HAP-1 (cell line): ENCODE data around the gene CTIF.
"Not testable (repeated sequence)": the region's sequence is repeated elsewhere in the genome, so short reads cannot be mapped to it uniquely, and the experiment has no call there.

Experiments
- DNase-seq, 2 experiments: peaks; one replicate each; pipeline ENCODE4 v3.0.0-alpha.2; 2016 to 2020; ENCODE audit warnings: low spot score in 2 of 2
- H3K27me3 ChIP-seq: fragments of 250-450 bp; sonication (Bioruptor Pico); 2 replicates; pipeline ENCODE4 v1.5.1; 2020; ENCODE audit warnings: low read depth, mild to moderate bottlenecking, moderate library complexity
- H3K36me3 ChIP-seq: fragments of 250-450 bp; sonication (Bioruptor Pico); replicated peaks from 2 replicates; pipeline ENCODE4 v1.5.1; 2020; ENCODE audit warnings: mild to moderate bottlenecking
- H3K4me1 ChIP-seq: fragments of 250-450 bp; sonication (Bioruptor Pico); 2 replicates; pipeline ENCODE4 v1.5.1; 2020; ENCODE audit warnings: mild to moderate bottlenecking
- H3K4me3 ChIP-seq: fragments of 250-450 bp; sonication (Bioruptor Pico); 2 replicates; pipeline ENCODE4 v1.5.1; 2020; ENCODE audit warnings: mild to moderate bottlenecking, moderate library complexity
- H3K9me3 ChIP-seq: fragments of 250-450 bp; sonication (Bioruptor Pico); 2 replicates; pipeline ENCODE4 v1.5.1; 2020; ENCODE audit warnings: mild to moderate bottlenecking, moderate library complexity
- in situ Hi-C: fragments of 300-500 bp; cut with MboI; formaldehyde crosslinking; loops from 3 replicates; pipeline ENCODE4 v1.14.3; 2020; ENCODE audit warnings: low sequenced_read_pairs, inconsistent platforms, mixed read lengths

CTIF gene

DNA sequence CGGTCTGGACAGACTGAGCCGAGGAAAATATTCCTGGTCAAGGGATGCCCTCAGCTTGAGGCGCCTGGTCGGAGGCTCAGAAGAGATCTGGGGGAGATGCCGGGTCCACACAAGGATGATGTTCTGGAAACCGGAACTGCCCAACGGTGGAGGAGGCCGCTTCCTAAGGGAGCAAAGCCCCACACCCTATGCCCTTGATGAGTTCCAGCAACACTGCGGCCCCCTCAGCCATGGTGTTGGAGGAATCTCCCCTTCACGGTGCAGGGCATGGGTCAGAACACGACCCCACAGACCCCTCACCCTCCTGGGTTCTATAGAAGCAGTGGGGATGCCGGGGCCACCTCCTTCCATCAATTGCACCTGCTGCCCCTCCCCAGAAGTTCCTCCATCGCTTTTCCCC lies 332.1 kb downstream of the CTIF start:
- in situ Hi-C loops = not testable (repeated sequence)

DNA sequence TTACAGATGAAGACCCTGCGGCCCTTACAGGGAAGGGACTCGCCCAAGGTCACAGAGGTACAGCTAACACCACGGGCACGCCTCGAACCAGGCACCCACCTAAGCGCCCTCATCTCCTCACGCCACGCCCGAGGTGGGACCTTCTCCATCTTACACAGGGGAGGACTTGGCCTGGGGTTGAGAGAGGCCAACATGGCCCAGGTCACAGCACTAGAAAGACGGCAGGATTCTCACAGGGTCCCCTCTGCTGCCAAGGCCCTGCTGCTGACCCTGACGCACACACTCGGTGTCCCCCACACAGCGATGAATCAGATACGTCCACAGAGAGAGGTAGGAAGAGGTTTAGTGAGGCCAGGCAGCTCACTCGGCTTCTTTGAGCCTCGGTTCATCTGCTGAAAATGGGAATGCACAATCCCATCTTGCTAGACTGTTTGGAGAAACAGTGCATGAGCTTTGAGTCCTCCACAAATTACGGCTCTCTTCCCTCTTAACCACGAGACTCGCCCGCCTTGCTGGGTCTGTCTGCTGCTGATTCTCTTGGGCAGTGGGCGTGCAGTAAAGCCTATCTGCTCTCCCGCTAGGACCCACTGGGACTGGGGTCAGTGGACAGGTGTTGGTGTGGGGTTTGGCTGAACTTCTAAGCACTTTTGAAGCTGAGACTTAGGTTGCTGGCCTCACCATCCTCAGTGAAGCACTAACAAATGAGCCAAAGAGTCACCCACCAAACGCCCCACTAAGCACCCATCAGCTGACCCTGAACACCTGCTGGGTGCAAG lies 332.7 kb downstream of the CTIF start:
- Histone ChIP-seq H3K36me3 (no peaks in the 10 kb centered on the region), H3K27me3 (no peaks in the 10 kb centered on the region), H3K9me3 (no peaks in the 10 kb centered on the region), H3K4me1 (no peaks in the 10 kb centered on the region), H3K4me3 (no peak overlapping the region)
- in situ Hi-C loops = no loop called here
- no peak for DNase-seq

More for the DNA sequence above, 332.1 kb downstream of the CTIF start:
- H3K4me3 ChIP-seq, H3K9me3 ChIP-seq, H3K36me3 ChIP-seq, DNase-seq, H3K4me1 ChIP-seq, H3K27me3 ChIP-seq: not testable (repeated sequence)

DNA sequence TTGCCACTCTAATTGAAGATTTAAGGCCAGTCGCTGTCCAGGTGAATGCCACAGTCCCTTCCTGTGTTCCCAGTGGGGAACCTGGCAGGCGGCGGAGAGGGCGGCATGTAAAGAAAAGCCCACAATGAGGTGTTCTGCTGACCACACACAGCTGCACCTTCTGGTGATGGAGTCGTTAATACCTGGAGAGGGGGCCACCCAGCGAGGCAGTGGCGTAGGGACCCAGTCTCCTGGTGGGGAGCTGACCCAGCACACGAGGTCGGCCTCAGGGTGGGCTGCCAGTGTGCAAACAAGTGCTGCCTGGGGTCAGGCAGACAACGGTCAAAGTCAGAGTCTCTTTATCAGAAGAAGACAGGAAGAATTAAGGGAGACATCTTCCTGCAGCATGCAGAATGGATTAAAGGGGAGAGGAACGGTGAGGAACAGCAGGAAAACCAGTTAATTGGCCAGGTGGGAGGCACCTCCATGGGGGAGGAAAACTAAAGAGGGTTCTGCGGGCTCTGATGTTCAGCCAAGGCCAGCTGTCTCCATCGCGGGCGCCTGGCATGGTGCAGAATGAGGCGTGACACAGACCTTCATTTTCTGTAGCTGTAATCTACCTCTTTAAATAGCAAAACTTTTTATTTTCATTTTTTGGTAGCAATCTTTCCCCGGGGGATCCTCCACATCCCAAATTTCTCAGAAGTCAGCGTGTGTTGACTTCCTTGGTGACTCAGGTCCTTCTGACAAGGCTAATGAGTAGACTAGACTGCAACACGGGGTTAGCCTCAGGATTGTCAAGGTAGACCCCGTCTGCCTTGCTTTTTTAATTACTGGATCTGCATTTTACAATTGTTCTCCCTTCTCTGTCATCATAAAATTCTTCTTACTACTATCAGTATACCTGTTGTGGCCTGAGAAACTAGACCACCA lies 333.7 kb downstream of the CTIF start:
- in situ Hi-C loops = no loop called here
- no peaks in the 10 kb centered on the region for H3K9me3 ChIP-seq
- no peak overlapping the region for H3K4me3 ChIP-seq
- no peaks in the 10 kb centered on the region for H3K4me1 ChIP-seq
- no peaks in the 10 kb centered on the region for H3K36me3 ChIP-seq
- no peaks in the 10 kb centered on the region for H3K27me3 ChIP-seq
- DNase-seq = no peak

DNA sequence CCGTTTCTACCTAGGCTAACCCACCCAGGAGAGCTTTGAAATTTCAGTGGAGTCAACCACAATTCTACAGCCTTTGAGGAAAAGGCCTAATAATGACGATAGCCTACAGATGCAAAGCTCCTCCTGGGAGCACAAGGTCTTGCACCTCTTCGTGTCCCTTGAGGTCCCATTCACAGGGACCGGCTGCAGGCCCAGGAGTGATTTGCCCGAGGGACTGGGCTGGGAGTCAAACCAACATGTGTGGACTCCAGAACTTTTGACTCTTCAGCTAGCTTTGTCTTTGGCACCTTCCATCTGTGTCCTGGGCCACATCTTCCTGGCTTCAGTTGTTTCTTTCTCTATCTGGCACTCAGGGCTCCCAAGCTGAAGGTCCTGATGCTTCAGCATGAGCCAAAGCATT lies 335.4 kb downstream of the CTIF start:
- no peak overlapping the region for H3K4me3 ChIP-seq
- in situ Hi-C loops = no loop called here
- no peaks in the 10 kb centered on the region for H3K36me3 ChIP-seq
- DNase-seq = no peak
- no peaks in the 10 kb centered on the region for H3K4me1 ChIP-seq
- no peaks in the 10 kb centered on the region for H3K9me3 ChIP-seq
- no peaks in the 10 kb centered on the region for H3K27me3 ChIP-seq

DNA sequence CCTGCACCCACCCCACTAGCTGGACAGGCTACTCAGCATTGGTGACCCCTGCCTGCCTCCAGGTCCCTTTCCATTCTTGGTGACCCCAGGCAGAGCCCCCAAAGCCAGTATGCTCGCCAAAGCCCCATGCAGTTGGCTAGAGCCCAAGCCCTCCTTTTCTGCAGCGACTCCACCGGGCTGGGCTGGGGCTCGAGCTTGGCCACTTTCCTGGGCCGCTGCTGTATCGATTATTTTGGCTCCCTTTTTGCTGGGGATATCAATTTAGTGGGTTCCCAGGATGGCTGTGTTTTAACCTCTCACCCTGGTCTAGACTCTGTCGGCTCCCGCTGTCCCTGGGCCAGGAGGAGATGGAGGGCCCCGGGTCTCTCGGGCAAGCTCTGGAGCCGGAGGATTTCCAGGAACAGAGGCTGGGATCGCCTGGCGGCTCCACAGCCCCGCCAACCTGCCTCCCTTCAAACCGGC lies 335.9 kb downstream of the CTIF start:
- no peak overlapping the region for H3K4me3 ChIP-seq
- H3K36me3 ChIP-seq = no peaks in the 10 kb centered on the region
- no peak for DNase-seq
- H3K4me1 ChIP-seq = no peaks in the 10 kb centered on the region
- H3K9me3 ChIP-seq = no peaks in the 10 kb centered on the region
- in situ Hi-C loops = no loop called here
- no peaks in the 10 kb centered on the region for H3K27me3 ChIP-seq

DNA sequence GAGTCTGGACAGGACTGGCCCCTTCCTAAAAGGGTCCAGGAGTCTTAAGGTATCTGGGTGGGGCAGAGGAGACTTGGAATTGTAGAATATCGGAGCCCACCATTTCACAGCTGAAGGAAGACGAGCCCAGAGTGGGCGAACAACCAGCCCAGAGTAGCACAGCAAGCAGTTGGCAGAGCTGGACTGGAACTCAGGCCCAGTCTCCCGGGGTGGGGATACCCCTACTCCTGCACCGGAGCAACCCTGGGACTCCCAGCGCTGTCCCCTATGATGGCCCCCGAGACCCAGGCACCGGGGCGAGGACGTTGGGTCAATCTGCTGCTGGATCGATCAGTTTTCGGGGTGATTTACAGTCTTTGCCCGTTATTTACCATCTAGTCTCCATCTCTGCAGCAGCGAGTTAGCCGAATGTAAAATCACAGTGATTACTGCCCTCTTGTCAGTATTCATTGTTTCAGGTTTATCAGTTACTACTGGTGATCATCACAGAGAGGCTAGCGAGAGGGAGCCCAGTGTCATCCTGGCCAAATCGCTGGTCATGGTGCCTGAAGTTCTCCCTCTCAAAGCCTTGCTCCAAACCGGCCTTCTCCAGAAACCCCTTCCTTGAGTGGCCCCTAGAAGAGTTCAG lies 336.6 kb downstream of the CTIF start:
- no peaks in the 10 kb centered on the region for H3K27me3 ChIP-seq
- in situ Hi-C loops = no loop called here
- no peaks in the 10 kb centered on the region for H3K4me1 ChIP-seq
- DNase-seq = no peak
- no peaks in the 10 kb centered on the region for H3K9me3 ChIP-seq
- H3K4me3 ChIP-seq = no peak overlapping the region
- H3K36me3 ChIP-seq = no peaks in the 10 kb centered on the region

DNA sequence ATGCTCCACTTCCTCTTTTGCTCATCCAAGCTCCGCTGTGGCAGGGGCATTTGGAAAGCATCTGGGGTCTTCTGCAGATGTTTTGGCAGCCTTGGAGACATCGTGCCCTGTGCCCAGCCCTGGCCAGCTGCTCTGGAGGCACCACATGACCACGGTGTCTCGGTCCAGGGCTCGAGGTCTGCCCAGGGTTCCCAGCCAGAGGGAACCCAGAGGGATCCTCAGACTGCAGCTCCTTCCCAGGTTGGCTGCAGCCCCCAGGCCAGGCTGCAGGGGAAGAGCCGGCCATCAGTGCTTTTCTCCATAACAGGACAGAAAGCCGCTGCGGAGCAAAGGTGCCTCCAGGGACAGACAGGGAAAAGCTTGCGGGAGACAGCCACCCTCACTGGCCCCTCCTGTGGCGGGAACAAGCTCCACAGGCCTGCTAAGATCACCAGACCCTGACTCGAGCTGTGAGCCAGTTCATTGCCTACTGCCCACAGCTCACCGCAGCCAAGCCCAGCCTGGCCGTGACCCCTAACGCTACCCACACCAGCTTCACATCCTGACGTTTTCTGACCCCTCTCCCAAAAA lies 337.2 kb downstream of the CTIF start:
- no peaks in the 10 kb centered on the region for H3K4me1 ChIP-seq
- in situ Hi-C loops = no loop called here
- DNase-seq = no peak
- no peaks in the 10 kb centered on the region for H3K27me3 ChIP-seq
- no peak overlapping the region for H3K4me3 ChIP-seq
- H3K9me3 ChIP-seq = 0 out of 2 replicates have a peak, but pooled peaks cover 1% of the 10 kb centered on the region
- H3K36me3 ChIP-seq = no peaks in the 10 kb centered on the region

DNA sequence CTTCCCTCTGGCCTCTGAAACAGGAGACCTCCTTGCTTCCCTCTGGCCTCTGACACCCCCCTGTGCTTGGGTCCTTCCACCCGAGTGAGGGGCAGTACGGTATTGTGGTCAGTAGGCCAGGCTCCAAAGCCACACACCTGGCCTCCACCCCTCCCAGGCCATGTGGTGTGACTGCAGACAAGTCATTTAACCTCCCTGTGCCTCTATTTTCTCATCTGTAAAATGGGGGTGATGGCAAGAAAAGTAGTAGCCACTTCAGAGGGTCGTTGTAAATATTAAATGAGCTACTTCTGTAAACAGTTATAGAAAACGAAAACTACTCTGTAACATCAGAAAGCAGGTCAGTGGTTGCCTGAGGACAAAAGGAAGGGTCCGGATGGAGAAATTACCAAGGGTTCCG lies 337.8 kb downstream of the CTIF start:
- H3K9me3 ChIP-seq = 0 out of 2 replicates have a peak, but pooled peaks cover 2% of the 10 kb centered on the region
- H3K27me3 ChIP-seq = no peaks in the 10 kb centered on the region
- DNase-seq = no peak
- H3K4me3 ChIP-seq = no peak overlapping the region
- in situ Hi-C loops = no loop called here
- H3K4me1 ChIP-seq = no peaks in the 10 kb centered on the region
- no peaks in the 10 kb centered on the region for H3K36me3 ChIP-seq

DNA sequence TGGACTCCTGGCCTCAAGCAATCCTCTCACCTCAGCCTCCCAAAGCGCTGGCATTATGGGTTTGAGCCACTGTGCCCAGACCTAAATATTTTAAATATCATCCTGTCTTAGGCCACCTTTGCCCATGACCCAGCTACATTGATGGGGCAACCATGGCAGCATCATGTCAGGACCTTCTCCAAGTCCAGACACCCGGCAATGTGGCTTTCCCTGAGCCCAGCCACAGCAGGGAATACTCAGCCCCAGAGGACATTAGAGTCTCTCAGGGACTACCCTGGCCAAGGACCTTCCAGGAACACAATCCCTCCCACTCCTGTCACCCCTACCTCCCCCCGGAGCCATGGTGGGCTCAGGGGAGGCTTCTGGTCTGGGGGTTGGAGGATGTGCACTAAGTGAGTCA lies 339.1 kb downstream of the CTIF start:
- in situ Hi-C loops = no loop called here
- Histone ChIP-seq H3K9me3 (0 out of 2 replicates have a peak, but pooled peaks cover 2% of the 10 kb centered on the region), H3K27me3 (no peaks in the 10 kb centered on the region), H3K4me3 (no peak overlapping the region), H3K4me1 (no peaks in the 10 kb centered on the region), H3K36me3 (no peaks in the 10 kb centered on the region)
- no peak for DNase-seq

DNA sequence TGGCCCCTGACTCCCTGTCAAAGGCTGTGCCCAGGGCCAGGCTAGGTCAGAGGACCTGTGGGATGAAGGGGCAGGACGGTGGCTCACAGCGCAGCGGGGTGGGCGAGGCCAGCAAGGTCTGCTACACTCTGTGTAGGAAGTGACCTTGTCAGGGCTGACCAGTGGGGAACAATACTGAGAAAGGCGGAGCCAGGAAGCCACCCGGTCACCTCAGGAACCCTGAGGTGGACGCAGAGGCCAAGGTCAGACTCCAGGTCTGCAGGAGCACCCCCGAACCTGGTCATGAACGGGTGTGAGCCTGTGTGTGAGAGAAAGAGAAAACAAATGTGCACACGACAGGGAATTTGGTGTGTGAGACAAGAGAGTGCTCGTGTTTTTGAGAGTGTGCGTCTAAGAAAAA lies 339.6 kb downstream of the CTIF start:
- Histone ChIP-seq H3K9me3 (0 out of 2 replicates have a peak, but pooled peaks cover 2% of the 10 kb centered on the region), H3K27me3 (no peaks in the 10 kb centered on the region), H3K36me3 (no peaks in the 10 kb centered on the region), H3K4me1 (no peaks in the 10 kb centered on the region), H3K4me3 (no peak overlapping the region)
- no peak for DNase-seq
- in situ Hi-C loops = no loop called here

DNA sequence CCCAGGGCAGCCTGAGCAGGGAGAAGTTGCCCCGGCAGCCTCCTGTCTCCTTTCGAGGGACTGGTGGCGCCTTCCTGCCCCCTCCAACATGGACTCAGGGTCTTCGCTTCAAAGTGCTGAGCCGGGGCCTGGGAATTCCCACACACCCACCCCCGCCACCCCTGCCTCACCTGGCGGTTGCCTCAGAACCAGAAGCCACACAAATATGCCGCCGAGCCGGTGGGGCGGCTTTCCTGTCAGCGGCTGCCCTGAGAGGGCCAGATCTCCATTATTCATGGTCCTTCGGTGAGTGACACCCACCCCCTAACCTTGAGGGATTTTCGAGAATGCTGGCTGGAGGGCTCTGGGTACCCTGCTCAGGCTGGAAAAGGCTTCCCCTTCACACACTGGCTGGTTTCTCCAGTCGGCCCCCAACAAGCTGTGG lies 340.2 kb downstream of the CTIF start:
- H3K36me3 ChIP-seq = no peaks in the 10 kb centered on the region
- in situ Hi-C loops = no loop called here
- H3K9me3 ChIP-seq = 0 out of 2 replicates have a peak, but pooled peaks cover 2% of the 10 kb centered on the region
- H3K4me3 ChIP-seq = no peak overlapping the region
- H3K4me1 ChIP-seq = no peaks in the 10 kb centered on the region
- no peak for DNase-seq
- H3K27me3 ChIP-seq = no peaks in the 10 kb centered on the region

DNA sequence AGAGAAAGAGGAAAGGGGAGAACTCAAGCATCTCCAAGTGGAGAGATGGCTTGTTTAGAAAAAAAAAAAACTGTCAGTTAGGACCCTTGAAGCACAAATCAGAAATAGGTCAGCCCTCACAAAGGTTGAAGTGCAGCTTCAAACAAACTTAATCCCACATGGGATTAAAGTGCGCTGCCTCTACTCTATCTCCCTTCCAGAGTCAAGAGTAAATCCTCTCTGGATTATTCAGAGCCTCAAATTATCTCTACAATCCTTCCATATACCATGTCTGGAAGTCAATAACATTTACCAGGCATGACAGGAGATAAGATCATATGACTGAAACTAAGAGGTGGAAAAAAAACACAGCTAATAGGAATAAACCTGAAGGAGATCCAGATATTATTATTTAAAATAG lies 342.1 kb downstream of the CTIF start:
- Histone ChIP-seq H3K9me3 (0 out of 2 replicates have a peak, but pooled peaks cover 2% of the 10 kb centered on the region), H3K4me1 (no peaks in the 10 kb centered on the region), H3K4me3 (no peak overlapping the region), H3K36me3 (no peaks in the 10 kb centered on the region), H3K27me3 (no peaks in the 10 kb centered on the region)
- in situ Hi-C loops = no loop called here
- no peak for DNase-seq

DNA sequence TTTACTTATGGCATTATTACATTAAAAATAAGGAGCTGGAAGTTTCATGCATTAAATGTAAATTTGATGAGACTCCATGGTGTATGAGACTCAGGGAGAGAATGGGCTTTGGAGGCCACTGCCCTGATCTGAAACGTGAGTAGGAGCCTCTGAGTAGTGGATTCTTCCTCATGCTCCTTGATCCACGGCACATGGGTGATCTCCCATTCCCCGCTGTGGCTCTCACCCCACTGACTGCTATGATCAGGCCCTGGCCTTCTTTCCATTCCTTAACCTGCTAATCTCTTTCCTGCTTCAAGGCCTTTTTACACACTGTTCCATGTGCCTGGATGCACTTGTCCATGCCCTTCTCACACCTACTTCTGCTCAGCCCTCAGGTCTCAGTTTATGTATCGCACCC lies 343.5 kb downstream of the CTIF start:
- no peaks in the 10 kb centered on the region for H3K4me1 ChIP-seq
- in situ Hi-C loops = no loop called here
- H3K9me3 ChIP-seq = 0 out of 2 replicates have a peak, but pooled peaks cover 2% of the 10 kb centered on the region

More for the DNA sequence above, 343.5 kb downstream of the CTIF start:
- DNase-seq = no peak
- Histone ChIP-seq H3K36me3 (no peaks in the 10 kb centered on the region), H3K4me3 (no peak overlapping the region), H3K27me3 (no peaks in the 10 kb centered on the region)
